Hematopoietic multipotent progenitor cell treated with erythropoietin and hydrocortisone succinate and interleukin-3 and kit ligand, for 6 days (in vitro differentiated cells): ENCODE measurements around the gene CST7.

Source experiments
- DNase-seq: peaks from one replicate; pipeline ENCODE4 v3.0.0-alpha.2; 2015

CST7 gene

GRCh38 chr20:24965065-24965919 lies 16.2 kb downstream of the CST7 start:
- DNase-seq: no peak

GRCh38 chr20:24966317-24967012 lies 17.4 kb downstream of the CST7 start:
- no peak for DNase-seq

- DNase-seq: no peak
Measured at GRCh38 chr20:24968278-24968800, 19.3 kb downstream of the CST7 start.

GRCh38 chr20:24969186-24970029 lies 20.3 kb downstream of the CST7 start:
- DNase-seq: no peak

GRCh38 chr20:24970030-24970553 lies 21.0 kb downstream of the CST7 start:
- no peak for DNase-seq

GRCh38 chr20:24970754-24971153 lies 21.7 kb downstream of the CST7 start:
- no peak for DNase-seq

GRCh38 chr20:24971376-24972101 lies 22.5 kb downstream of the CST7 start:
- no peak for DNase-seq

GRCh38 chr20:24972341-24972740 lies 23.3 kb downstream of the CST7 start:
- no peak for DNase-seq

- DNase-seq: no peak
Measured at GRCh38 chr20:24977336-24977735, 28.3 kb downstream of the CST7 start.

- no peak for DNase-seq
Measured at GRCh38 chr20:24977797-24978196, 28.7 kb downstream of the CST7 start.

GRCh38 chr20:24978513-24978912 lies 29.4 kb downstream of the CST7 start:
- DNase-seq: no peak

GRCh38 chr20:24979036-24979960 lies 30.2 kb downstream of the CST7 start:
- DNase-seq: no peak

GRCh38 chr20:24980291-24981053 lies 31.4 kb downstream of the CST7 start:
- DNase-seq: no peak

- DNase-seq: no peak
Measured at GRCh38 chr20:24981282-24981681, 32.2 kb downstream of the CST7 start.

GRCh38 chr20:24981790-24982189 lies 32.7 kb downstream of the CST7 start:
- no peak for DNase-seq

- DNase-seq: no peak
Measured at GRCh38 chr20:24983896-24984295, 34.8 kb downstream of the CST7 start.

GRCh38 chr20:24984961-24985640 lies 36.0 kb downstream of the CST7 start:
- DNase-seq: no peak

GRCh38 chr20:24985802-24986201 lies 36.7 kb downstream of the CST7 start:
- DNase-seq: no peak

- no peak for DNase-seq
Measured at GRCh38 chr20:24986436-24987015, 37.5 kb downstream of the CST7 start.
